ENCODE data around the gene AMY2B.
"Not testable (repeated sequence)": the region's sequence is repeated elsewhere in the genome, so short reads cannot be mapped to it uniquely, and the experiment has no call there.

Gene AMY2B

GRCh38 chr1:103571289-103571688 lies at the start of gene AMY2B:
TSS of gene AMY2B (plus strand) at chr1:103571589. CDS start at chr1:103571603, 14 bp downstream.
- H3K27me3 ChIP-seq (replicated peaks); H3K4me3 ChIP-seq (ENCODE audit: low read depth, low read length); H3K36me3 ChIP-seq (replicated peaks); H3K27ac ChIP-seq; DNase-seq; in situ Hi-C loops (cut with HindIII; ENCODE audit: low pct_ligation_motif_present, low sequenced_read_pairs): not testable (repeated sequence)

- Histone ChIP-seq H3K36me3 (replicated peaks) (no peaks in the 10 kb centered on the region), H3K27ac (no peak overlapping the region), H3K4me3 (ENCODE audit: low read depth, low read length) (no peak overlapping the region), H3K27me3 (replicated peaks) (no peaks in the 10 kb centered on the region)
- TF ChIP-seq CTCF (IDR thresholded peaks at IDR 0.05; ENCODE audit: low read depth, low read length, missing control alignments) = no peak
- no peak for DNase-seq
- in situ Hi-C loops (cut with HindIII; ENCODE audit: low pct_ligation_motif_present, low sequenced_read_pairs) = no loop called here
Measured at GRCh38 chr1:103523346-103523745, 48.0 kb upstream of the AMY2B start.

DNA sequence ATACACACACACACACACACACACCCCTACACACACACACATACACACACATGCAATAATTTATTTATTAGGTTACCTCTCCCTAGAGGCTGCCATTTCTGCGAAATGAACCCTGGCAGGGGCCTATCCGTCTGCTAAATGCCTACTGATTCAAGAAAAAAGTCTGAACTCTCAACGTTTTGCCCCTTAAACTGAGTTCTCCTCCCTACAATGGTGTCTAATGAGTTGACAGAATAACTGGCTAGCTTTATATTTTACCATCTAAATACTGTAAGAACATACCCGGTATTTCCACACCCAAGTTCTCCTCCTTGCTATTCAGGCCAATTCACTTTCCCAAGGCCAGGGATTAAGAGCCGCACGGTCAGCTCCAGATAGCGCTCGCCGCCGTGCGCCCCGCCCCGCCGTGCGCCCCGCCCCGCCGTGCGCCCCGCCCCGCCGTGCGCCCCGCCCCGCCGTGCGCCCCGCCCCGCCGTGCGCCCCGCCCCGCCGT lies 46.2 kb upstream of the AMY2B start:
- Histone ChIP-seq H3K36me3 (replicated peaks) (no peaks in the 10 kb centered on the region), H3K4me3 (ENCODE audit: low read depth, low read length) (peak overlapping the region; percentile 38), H3K27me3 (replicated peaks) (no peaks in the 10 kb centered on the region), H3K27ac (no peak overlapping the region)
- no peak for DNase-seq
- in situ Hi-C loops (cut with HindIII; ENCODE audit: low pct_ligation_motif_present, low sequenced_read_pairs) = no loop called here
- TF ChIP-seq CTCF (IDR thresholded peaks at IDR 0.05; ENCODE audit: low read depth, low read length, missing control alignments) = no peak

DNA sequence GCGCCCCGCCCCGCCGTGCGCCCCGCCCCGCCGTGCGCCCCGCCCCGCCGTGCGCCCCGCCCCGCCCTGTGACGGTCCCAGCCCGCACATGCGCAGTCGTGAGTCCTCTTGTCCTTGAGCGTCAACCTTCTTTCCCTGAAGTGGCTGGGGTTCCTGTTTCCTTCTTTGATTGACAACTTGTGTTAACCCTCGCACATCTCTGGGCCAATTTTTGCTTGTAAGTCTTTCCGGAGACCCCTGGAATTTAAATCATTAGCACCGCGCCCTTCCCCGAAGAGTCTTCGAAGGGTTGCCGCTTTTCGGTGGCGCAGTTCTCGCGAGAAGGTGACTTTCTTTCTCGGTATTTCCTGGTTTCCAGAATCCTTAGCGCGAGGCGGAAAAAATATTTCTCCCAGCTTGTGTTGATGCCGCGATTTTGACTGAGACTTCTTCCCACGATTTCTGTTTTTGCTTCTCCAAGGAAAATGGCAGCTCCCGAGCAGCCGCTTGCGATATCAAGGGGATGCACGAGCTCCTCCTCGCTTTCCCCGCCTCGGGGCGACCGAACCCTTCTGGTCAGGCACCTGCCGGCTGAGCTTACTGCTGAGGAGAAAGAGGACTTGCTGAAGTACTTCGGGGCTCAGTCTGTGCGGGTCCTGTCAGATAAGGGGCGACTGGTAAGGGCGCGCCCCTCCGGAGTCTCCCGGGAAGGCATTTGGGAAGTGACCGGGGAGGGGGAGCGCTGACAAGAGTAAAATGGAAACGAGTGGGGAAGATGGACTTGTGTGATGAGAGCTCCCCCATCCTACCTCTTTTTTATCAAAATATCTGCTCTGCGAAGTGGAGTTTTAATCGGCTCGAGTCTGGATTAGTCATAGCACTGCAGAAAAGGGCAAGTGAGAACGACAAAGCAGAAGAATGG lies 45.5 kb upstream of the AMY2B start, which contains the start of gene RNPC3:
RNPC3 (plus strand) TSS at position 93 of the 901 bp plus-strand sequence; CDS start at position 465, 372 bp downstream.
- in situ Hi-C loops (cut with HindIII; ENCODE audit: low pct_ligation_motif_present, low sequenced_read_pairs) = no loop called here
- peak; percentile 89 for DNase-seq
- Histone ChIP-seq H3K27ac (peak within 1 kb of the TSS; percentile 99), H3K4me3 (ENCODE audit: low read depth, low read length) (peak within 1 kb of the TSS; percentile 78), H3K36me3 (replicated peaks) (no peaks in the 10 kb centered on the region), H3K27me3 (replicated peaks) (no peaks in the 10 kb centered on the region)
- peak; percentile 4 for TF ChIP-seq CTCF (IDR thresholded peaks at IDR 0.05; ENCODE audit: low read depth, low read length, missing control alignments)

- no peak for DNase-seq
Measured at GRCh38 chr1:103527331-103527730, 44.1 kb upstream of the AMY2B start.

More at GRCh38 chr1:103527331-103527730, 44.1 kb upstream of the AMY2B start:
- no peaks in the 10 kb centered on the region for H3K36me3 ChIP-seq (replicated peaks)
- in situ Hi-C loops (cut with HindIII; ENCODE audit: low pct_ligation_motif_present, low sequenced_read_pairs) = no loop called here
- H3K27me3 ChIP-seq (replicated peaks) = no peaks in the 10 kb centered on the region
- no peak overlapping the region for H3K4me3 ChIP-seq (ENCODE audit: low read depth, low read length)
- no peak overlapping the region for H3K27ac ChIP-seq
- no peak for TF ChIP-seq CTCF (IDR thresholded peaks at IDR 0.05; ENCODE audit: low read depth, low read length, missing control alignments)

Data from brain microvascular endothelial cell (primary cell).